AG04450 (cell line): ENCODE results near the gene KCNK4. TPM values are rescaled to one million over a fixed set of nuclear protein-coding genes. Genes with fewer than 3 reads are reported as not detected.

Experiments used
- CTCF ChIA-PET: fragments of 300-600, 350-600 bp; formaldehyde crosslinking; extraction: SDS; loops from one replicate; lab custom pipeline; 2022; ENCODE audit warnings: antibody characterized with exemption, inconsistent platforms; lab: Charles Lee
- POLR2A ChIA-PET: fragments of 350-600 bp; formaldehyde crosslinking; extraction: SDS; loops from one replicate; lab custom pipeline; 2021; ENCODE audit warnings: antibody characterized with exemption, inconsistent platforms; lab: Yijun Ruan, JAX
- DNase-seq: peaks from one replicate; pipeline ENCODE4 v3.0.0-alpha.2; 2011; ENCODE audit warnings: low read depth, low spot score
- H3K27ac ChIP-seq: one replicate; pipeline ENCODE4 v1.5.1; 2012; ENCODE audit warnings: low read depth, low read length, control low read depth
- H3K27me3 ChIP-seq: one replicate; pipeline ENCODE4 v1.6.0; 2012; ENCODE audit warnings: low read length; ENCODE audit not compliant: control insufficient read depth, insufficient read depth
- H3K4me3 ChIP-seq: 2 replicates; pipeline ENCODE4 v1.5.1; 2011; ENCODE audit warnings: mild to moderate bottlenecking, low read depth, low read length, control low read depth
- H3K9me3 ChIP-seq: 2 replicates; pipeline ENCODE4 v1.5.1; 2012; ENCODE audit warnings: low read length; ENCODE audit not compliant: control insufficient read depth, insufficient read depth
- polyA plus RNA-seq: library from polyadenylated mRNA; depleted of rRNA; stranded (reverse); fragments of >200 nt; gene quantifications from 2 replicates; pipeline ENCODE4 v1.2.3, GENCODE V29; 2011
- TF ChIP-seq, protein P1 (sequence below): IDR thresholded peaks from 2 replicates; pipeline ENCODE4 v1.5.1; 2011; ENCODE audit warnings: low read depth, low read length, control low read depth, inconsistent platforms

The KCNK4 gene
- polyA plus RNA-seq, 1 experiment = not detected

DNA sequence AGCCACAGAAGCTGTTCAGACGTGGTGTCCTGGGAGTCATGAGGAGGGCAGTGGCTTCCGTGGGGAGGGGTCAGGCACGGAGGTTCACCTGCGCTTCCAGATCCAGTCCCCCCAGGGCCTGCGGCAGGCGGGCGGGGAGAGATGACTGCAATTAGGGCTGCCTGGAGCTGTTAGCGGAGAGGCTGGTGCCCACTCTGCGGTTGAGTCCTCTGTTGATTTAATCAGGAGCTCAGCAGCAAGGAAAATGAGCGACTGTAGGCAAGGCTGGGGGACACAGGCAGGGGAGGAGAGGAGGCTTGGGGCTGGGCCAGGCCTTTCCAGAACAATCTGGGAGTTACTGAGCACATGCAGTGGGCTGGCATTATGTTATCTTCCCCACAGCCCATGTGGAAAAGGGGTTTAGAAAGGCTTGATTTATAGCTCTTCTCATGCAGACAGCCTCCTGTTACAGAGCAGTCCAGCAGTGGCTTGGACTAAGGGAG lies 26.7 kb upstream of the KCNK4 start:
- H3K4me3 ChIP-seq = no peak overlapping the region
- no peak overlapping the region for H3K27ac ChIP-seq
- DNase-seq = no peak
- no peaks in the 10 kb centered on the region; the same call in 1 of the 2 replicates for H3K9me3 ChIP-seq
- CTCF ChIA-PET = interaction anchor here (1.5 to 2.5 kb wide), 2 partner anchors 14 to 40 kb away, joined by 4 to 12 read pairs; partner anchors contain the start of gene PLCB3
- no peaks in the 10 kb centered on the region for H3K27me3 ChIP-seq
- POLR2A ChIA-PET = interaction anchor here (0.6 to 1.3 kb wide), 2 partner anchors 12 to 31 kb away, joined by 4 to 11 read pairs; no protein-coding TSS in a partner anchor
- TF ChIP-seq, protein P1, sequence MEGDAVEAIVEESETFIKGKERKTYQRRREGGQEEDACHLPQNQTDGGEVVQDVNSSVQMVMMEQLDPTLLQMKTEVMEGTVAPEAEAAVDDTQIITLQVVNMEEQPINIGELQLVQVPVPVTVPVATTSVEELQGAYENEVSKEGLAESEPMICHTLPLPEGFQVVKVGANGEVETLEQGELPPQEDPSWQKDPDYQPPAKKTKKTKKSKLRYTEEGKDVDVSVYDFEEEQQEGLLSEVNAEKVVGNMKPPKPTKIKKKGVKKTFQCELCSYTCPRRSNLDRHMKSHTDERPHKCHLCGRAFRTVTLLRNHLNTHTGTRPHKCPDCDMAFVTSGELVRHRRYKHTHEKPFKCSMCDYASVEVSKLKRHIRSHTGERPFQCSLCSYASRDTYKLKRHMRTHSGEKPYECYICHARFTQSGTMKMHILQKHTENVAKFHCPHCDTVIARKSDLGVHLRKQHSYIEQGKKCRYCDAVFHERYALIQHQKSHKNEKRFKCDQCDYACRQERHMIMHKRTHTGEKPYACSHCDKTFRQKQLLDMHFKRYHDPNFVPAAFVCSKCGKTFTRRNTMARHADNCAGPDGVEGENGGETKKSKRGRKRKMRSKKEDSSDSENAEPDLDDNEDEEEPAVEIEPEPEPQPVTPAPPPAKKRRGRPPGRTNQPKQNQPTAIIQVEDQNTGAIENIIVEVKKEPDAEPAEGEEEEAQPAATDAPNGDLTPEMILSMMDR = no peak

DNA sequence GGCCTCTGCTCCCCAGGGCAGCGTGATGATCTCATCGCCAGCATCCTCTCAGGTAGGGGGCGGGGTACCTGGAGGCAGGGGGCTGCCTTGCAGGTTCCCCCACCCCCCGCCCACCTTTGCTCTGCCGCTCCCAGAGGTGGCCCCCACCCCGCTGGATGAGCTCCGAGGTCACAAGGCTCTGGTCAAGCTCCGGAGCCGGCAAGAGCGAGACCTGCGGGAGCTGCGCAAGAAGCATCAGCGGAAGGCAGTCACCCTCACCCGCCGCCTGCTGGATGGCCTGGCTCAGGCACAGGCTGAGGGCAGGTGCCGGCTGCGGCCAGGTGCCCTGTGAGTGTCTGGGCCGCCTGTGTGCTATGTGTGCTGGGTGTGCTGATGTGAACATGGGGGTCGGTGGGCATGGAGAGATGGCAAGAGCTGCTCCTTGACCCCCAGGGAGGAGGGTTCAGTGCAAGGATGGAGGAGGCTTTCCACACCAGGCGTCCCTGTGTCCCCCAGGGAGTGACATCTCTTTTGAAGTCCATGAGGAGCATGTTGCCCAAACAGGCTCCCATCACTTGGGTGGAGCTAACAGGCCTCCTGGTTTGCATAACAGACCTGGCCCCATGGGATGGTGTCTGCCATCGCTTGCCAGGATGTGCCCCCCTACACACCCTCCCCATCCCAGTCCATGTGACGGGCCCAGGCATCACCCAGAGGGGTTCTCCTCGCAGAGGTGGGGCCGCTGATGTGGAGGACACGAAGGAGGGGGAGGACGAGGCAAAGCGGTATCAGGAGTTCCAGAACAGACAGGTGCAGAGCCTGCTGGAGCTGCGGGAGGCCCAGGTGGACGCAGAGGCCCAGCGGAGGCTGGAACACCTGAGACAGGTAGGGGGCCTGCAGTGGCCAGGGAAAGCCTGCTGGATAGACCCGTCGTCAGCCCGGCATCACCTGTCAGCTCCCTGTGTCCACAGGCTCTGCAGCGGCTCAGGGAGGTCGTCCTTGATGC lies 25.6 kb upstream of the KCNK4 start:
- Histone ChIP-seq H3K27ac (no peak overlapping the region), H3K4me3 (no peak overlapping the region), H3K27me3 (no peaks in the 10 kb centered on the region), H3K9me3 (no peaks in the 10 kb centered on the region; the same call in 1 of the 2 replicates)
- POLR2A ChIA-PET = interaction anchor here (0.6 kb wide), 2 partner anchors 84 to 575 kb away, joined by 3 read pairs; no protein-coding TSS in a partner anchor
- TF ChIP-seq, protein P1 = no peak
- no peak for DNase-seq
- CTCF ChIA-PET = interaction anchor here (2.5 kb wide), 1 partner anchor 15 kb away, joined by 12 read pairs; the partner anchor contains the start of gene PLCB3

DNA sequence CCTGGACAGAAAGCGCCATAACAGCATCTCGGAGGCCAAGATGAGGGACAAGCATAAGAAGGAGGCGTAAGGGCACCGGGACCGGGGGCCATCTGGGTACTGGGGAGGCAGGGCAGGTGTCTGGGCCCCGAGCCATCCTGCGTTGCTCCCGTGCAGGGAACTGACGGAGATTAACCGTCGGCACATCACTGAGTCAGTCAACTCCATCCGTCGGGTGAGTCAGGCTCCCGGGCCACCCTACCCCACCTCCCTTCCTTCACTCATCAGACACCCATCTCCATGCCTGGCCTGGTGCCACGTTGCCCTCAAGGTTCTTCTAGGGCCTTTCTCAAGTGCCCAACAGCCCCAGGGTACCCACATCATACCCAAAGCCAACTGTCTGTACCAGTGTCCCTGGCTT lies 24.8 kb upstream of the KCNK4 start:
- TF ChIP-seq, protein P1 = no peak
- Histone ChIP-seq H3K9me3 (no peaks in the 10 kb centered on the region; the same call in 1 of the 2 replicates), H3K4me3 (no peak overlapping the region), H3K27me3 (no peaks in the 10 kb centered on the region), H3K27ac (no peak overlapping the region)
- DNase-seq = no peak
- ChIA-PET POLR2A (interaction anchor here (0.6 kb wide), 1 partner anchor 574 kb away, joined by 3 read pairs; no protein-coding TSS in a partner anchor), CTCF (no interaction called here)

DNA sequence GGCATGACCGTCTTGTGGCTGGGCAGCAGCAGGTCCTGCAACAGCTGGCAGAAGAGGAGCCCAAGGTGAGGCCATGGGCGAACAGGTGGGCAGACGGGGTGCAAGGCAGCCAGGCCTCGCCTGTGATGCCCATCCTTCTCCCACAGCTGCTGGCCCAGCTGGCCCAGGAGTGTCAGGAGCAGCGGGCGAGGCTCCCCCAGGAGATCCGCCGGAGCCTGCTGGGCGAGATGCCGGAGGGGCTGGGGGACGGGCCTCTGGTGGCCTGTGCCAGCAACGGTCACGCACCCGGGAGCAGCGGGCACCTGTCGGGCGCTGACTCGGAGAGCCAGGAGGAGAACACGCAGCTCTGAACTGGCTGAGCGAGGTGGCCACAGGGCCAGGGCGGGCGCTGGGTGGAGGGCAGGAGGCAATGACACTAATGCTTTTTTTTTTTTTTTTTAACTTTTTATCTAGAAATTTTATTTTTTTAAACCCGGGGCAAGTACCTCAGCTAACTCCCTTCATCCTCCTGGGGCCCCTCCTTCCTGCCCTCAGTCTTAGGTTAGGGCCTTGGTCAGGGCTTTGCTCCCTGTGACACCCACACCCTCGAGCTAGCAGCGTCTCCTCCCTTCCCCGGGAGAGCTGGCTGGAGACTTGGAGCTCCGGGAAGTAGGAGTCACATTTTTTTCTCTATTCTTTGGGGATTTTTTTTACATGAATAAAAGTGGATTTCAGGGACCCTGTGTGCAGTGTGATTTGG lies 23.7 kb upstream of the KCNK4 start:
- no peaks in the 10 kb centered on the region; the same call in 1 of the 2 replicates for H3K9me3 ChIP-seq
- no peak overlapping the region for H3K4me3 ChIP-seq
- TF ChIP-seq, protein P1 = no peak
- no peak for DNase-seq
- H3K27me3 ChIP-seq = no peaks in the 10 kb centered on the region
- ChIA-PET CTCF (interaction anchor here (0.6 to 4.0 kb wide), 5 partner anchors 16 to 1437 kb away, joined by 3 to 23 read pairs (median 9); partner anchors contain the start of gene PLCB3), POLR2A (interaction anchor here (1.5 kb wide), 1 partner anchor 20 kb away, joined by 4 read pairs; the partner anchor contains the start of gene PPP1R14B)
- H3K27ac ChIP-seq = no peak overlapping the region
